ENCODE data around the gene AHCYL2.
"Not testable (repeated sequence)": the region's sequence is repeated elsewhere in the genome, so short reads cannot be mapped to it uniquely, and the experiment has no call there.

The AHCYL2 gene

GRCh38 chr7:129356176-129356575 lies 131.3 kb downstream of the AHCYL2 start:
- DNase-seq, result no peak

- no peak for DNase-seq
Measured at GRCh38 chr7:129359176-129359575, 134.3 kb downstream of the AHCYL2 start.

- no peak for DNase-seq
Measured at GRCh38 chr7:129359638-129360037, 134.8 kb downstream of the AHCYL2 start.

GRCh38 chr7:129361771-129362170 lies 136.9 kb downstream of the AHCYL2 start:
- DNase-seq, result no peak

GRCh38 chr7:129362496-129362895 lies 137.7 kb downstream of the AHCYL2 start:
- no peak for DNase-seq

- no peak for DNase-seq
Measured at GRCh38 chr7:129367349-129367699, 142.5 kb downstream of the AHCYL2 start.

- peak; percentile 62 to 69 for DNase-seq
Measured at GRCh38 chr7:129367700-129368388, 143.0 kb downstream of the AHCYL2 start.

GRCh38 chr7:129368389-129368986 lies 143.7 kb downstream of the AHCYL2 start:
- DNase-seq, result peak; percentile 5 to 7

- not testable (repeated sequence) for DNase-seq
Measured at GRCh38 chr7:129369447-129369846, 144.6 kb downstream of the AHCYL2 start.

GRCh38 chr7:129370812-129371211 lies 146.0 kb downstream of the AHCYL2 start:
- no peak for DNase-seq

- DNase-seq, result no peak
Measured at GRCh38 chr7:129371487-129371886, 146.7 kb downstream of the AHCYL2 start.

- DNase-seq, result no peak
Measured at GRCh38 chr7:129373651-129374428, 149.0 kb downstream of the AHCYL2 start.

- DNase-seq, result no peak
Measured at GRCh38 chr7:129375141-129375938, 150.5 kb downstream of the AHCYL2 start.

- DNase-seq, result peak; percentile 19 to 52
Measured at GRCh38 chr7:129376076-129376777, 151.4 kb downstream of the AHCYL2 start.

- DNase-seq, result no peak
Measured at GRCh38 chr7:129376778-129377700, 152.2 kb downstream of the AHCYL2 start.

- DNase-seq, result no peak
Measured at GRCh38 chr7:129381710-129382484, 157.1 kb downstream of the AHCYL2 start.

GRCh38 chr7:129383542-129384132 lies 158.8 kb downstream of the AHCYL2 start:
- no peak for DNase-seq

GRCh38 chr7:129385116-129385515 lies 160.3 kb downstream of the AHCYL2 start:
- no peak for DNase-seq

- DNase-seq, result no peak
Measured at GRCh38 chr7:129385598-129385997, 160.8 kb downstream of the AHCYL2 start.

- DNase-seq, result no peak
Measured at GRCh38 chr7:129386506-129386905, 161.7 kb downstream of the AHCYL2 start.
